MM.1S (cell line): ENCODE measurements around the gene DGCR8.

Experiments
- DNase-seq: peaks from one replicate; pipeline ENCODE4 v3.0.0-alpha.2; 2015
- H2AFZ ChIP-seq: fragments of 300-600 bp; sonication (generic); 2 replicates; pipeline ENCODE4 v1.6.0; 2016; ENCODE audit warnings: antibody characterized with exemption, low read length
- H3F3A ChIP-seq: fragments of 300-600 bp; sonication (generic); 2 replicates; pipeline ENCODE4 v1.6.1; 2016; ENCODE audit warnings: mild to moderate bottlenecking, antibody characterized with exemption, low read length, moderate library complexity, mixed read lengths; ENCODE audit not compliant: insufficient read depth
- H3K27ac ChIP-seq: fragments of 300-600 bp; sonication (generic); 2 replicates; pipeline ENCODE4 v1.5.1; 2016; ENCODE audit warnings: mild to moderate bottlenecking, low read length
- H3K27me3 ChIP-seq: fragments of 300-600 bp; sonication (generic); replicated peaks from 2 replicates; pipeline ENCODE4 v1.6.0; 2016; ENCODE audit warnings: low read length; ENCODE audit not compliant: insufficient read depth
- H3K36me3 ChIP-seq: fragments of 300-600 bp; sonication (generic); replicated peaks from 2 replicates; pipeline ENCODE4 v1.6.1; 2016; ENCODE audit warnings: mild to moderate bottlenecking, low read length, mixed read lengths; ENCODE audit not compliant: insufficient read depth
- H3K4me1 ChIP-seq: fragments of 300-600 bp; sonication (generic); 2 replicates; pipeline ENCODE4 v1.6.1; 2016; ENCODE audit warnings: low read length, mixed read lengths
- H3K4me2 ChIP-seq: fragments of 300-600 bp; sonication (generic); 2 replicates; pipeline ENCODE4 v1.6.0; 2016; ENCODE audit warnings: low read depth, low read length
- H3K4me3 ChIP-seq: fragments of 300-600 bp; sonication (generic); 2 replicates; pipeline ENCODE4 v1.5.1; 2016; ENCODE audit warnings: low read length, mixed read lengths
- H3K79me2 ChIP-seq: fragments of 300-600 bp; sonication (generic); 2 replicates; pipeline ENCODE4 v1.6.1; 2016; ENCODE audit warnings: mixed run types, low read length, mixed read lengths
- H3K9ac ChIP-seq: fragments of 300-600 bp; sonication (generic); 2 replicates; pipeline ENCODE4 v1.6.1; 2016; ENCODE audit warnings: low read length, mixed read lengths
- H3K9me2 ChIP-seq: fragments of 300-600 bp; sonication (generic); replicated peaks from 2 replicates; pipeline ENCODE4 v1.6.1; 2016; ENCODE audit warnings: mild to moderate bottlenecking, low read length, mixed read lengths; ENCODE audit not compliant: insufficient read depth
- H3K9me3 ChIP-seq: fragments of 300-600 bp; sonication (generic); replicated peaks from 2 replicates; pipeline ENCODE4 v1.6.1; 2016; ENCODE audit warnings: mild to moderate bottlenecking, low read length, mixed read lengths; ENCODE audit not compliant: insufficient read depth
- H4K20me1 ChIP-seq: fragments of 300-600 bp; sonication (generic); 2 replicates; pipeline ENCODE4 v1.6.1; 2016; ENCODE audit warnings: mild to moderate bottlenecking, low read length, moderate library complexity, mixed read lengths; ENCODE audit not compliant: insufficient read depth
- CTCF ChIP-seq: fragments of 300-600 bp; sonication (generic); IDR thresholded peaks from 2 replicates; pipeline ENCODE4 v1.5.1; 2016; ENCODE audit warnings: antibody characterized with exemption, low read length, mixed read lengths
- EZH2 ChIP-seq: fragments of 300-600 bp; sonication (generic); optimal IDR thresholded peaks from 2 replicates; pipeline ENCODE3; 2017; ENCODE audit warnings: low read depth, mild to moderate bottlenecking, antibody characterized with exemption, low read length, mixed read lengths
- EZH2phosphoT487 ChIP-seq: fragments of 300-600 bp; sonication (generic); IDR thresholded peaks from 2 replicates; pipeline ENCODE4 v1.6.1; 2018; ENCODE audit warnings: antibody characterized with exemption, low read length

DGCR8 gene

GRCh38 chr22:20088263-20088648, 8.2 kb downstream of the DGCR8 start:
- H4K20me1 ChIP-seq = peaks cover 12% of the 10 kb centered on the region
- TF ChIP-seq EZH2phosphoT487 = no peak
- TF ChIP-seq EZH2 = no peak
- TF ChIP-seq CTCF = no peak
- H3F3A ChIP-seq = no peaks in the 10 kb centered on the region
- no peaks in the 10 kb centered on the region for H3K27me3 ChIP-seq
- no peak overlapping the region for H3K4me2 ChIP-seq
- no peaks in the 10 kb centered on the region for H3K9me3 ChIP-seq
- no peak for DNase-seq
- no peaks in the 10 kb centered on the region for H3K4me1 ChIP-seq
- H3K79me2 ChIP-seq = peaks cover 61% of the 10 kb centered on the region
- H3K27ac ChIP-seq = no peak overlapping the region
- H2AFZ ChIP-seq = no peak overlapping the region
- no peaks in the 10 kb centered on the region for H3K9me2 ChIP-seq
- peaks cover 23% of the 10 kb centered on the region for H3K36me3 ChIP-seq
- no peak overlapping the region for H3K9ac ChIP-seq
- no peak overlapping the region for H3K4me3 ChIP-seq

- no peaks in the 10 kb centered on the region for H3K9me3 ChIP-seq
- no peak for DNase-seq
- peaks cover 8% of the 10 kb centered on the region for H4K20me1 ChIP-seq
- H2AFZ ChIP-seq = no peak overlapping the region
- H3K4me1 ChIP-seq = no peaks in the 10 kb centered on the region
- peaks cover 50% of the 10 kb centered on the region for H3K79me2 ChIP-seq
- H3K27me3 ChIP-seq = no peaks in the 10 kb centered on the region
- TF ChIP-seq EZH2phosphoT487 (no peak), CTCF (no peak), EZH2 (no peak)
- no peaks in the 10 kb centered on the region for H3F3A ChIP-seq
- no peak overlapping the region for H3K4me2 ChIP-seq
- H3K27ac ChIP-seq = no peak overlapping the region
- no peak overlapping the region for H3K9ac ChIP-seq
- H3K4me3 ChIP-seq = no peak overlapping the region
- no peaks in the 10 kb centered on the region for H3K9me2 ChIP-seq
- peaks cover 23% of the 10 kb centered on the region for H3K36me3 ChIP-seq
These were observed 9.4 kb downstream of the DGCR8 start for GRCh38 chr22:20089226-20089976.

DNA sequence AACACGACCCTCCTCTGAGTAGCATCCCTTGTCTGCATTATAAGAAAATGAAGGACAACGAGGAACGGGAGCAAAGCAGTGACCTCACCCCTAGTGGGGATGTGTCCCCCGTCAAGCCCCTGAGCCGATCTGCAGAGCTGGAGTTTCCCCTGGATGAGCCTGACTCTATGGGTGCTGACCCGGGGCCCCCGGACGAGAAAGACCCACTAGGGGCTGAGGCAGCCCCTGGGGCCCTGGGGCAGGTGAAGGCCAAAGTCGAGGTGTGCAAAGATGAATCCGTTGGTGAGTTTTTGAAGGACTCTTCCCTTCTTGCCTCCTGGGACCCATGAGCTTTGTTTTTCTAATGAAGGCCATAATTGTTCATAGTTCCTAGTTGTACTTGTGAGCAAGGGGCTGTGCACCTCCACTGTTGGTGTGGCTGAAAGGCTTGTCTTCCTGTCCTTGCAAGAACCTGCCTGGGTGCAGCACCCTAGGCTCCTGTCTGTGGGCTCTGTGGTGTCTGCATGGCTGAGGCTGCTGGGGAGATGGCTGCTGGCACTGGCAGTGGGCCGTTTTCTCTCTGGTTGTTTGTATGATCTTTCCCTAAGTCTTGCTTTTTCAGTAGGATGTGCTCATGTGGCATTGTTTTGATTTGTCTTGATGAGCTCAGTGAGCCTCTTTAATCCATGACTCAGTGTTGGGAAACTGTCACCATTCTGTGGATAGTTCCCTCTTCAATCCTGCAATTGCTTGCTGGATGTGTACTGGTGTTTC, 10.1 kb downstream of the DGCR8 start:
- DNase-seq = no peak
- no peaks in the 10 kb centered on the region for H3F3A ChIP-seq
- no peaks in the 10 kb centered on the region for H3K27me3 ChIP-seq
- no peaks in the 10 kb centered on the region for H3K9me3 ChIP-seq
- peaks cover 42% of the 10 kb centered on the region for H3K79me2 ChIP-seq
- no peaks in the 10 kb centered on the region for H3K4me1 ChIP-seq
- peaks cover 25% of the 10 kb centered on the region for H3K36me3 ChIP-seq
- H3K9ac ChIP-seq = no peak overlapping the region
- peaks cover 5% of the 10 kb centered on the region for H4K20me1 ChIP-seq
- TF ChIP-seq CTCF (no peak), EZH2phosphoT487 (no peak), EZH2 (no peak)
- no peaks in the 10 kb centered on the region for H3K9me2 ChIP-seq
- no peak overlapping the region for H3K27ac ChIP-seq
- H3K4me3 ChIP-seq = no peak overlapping the region
- H3K4me2 ChIP-seq = no peak overlapping the region
- H2AFZ ChIP-seq = no peak overlapping the region
